Body of pancreas (tissue), 4 donors: ENCODE results near the gene PRDX2. TPM values are rescaled to one million over a fixed set of nuclear protein-coding genes. Genes with fewer than 3 reads are reported as not detected.

Experiments used
- ATAC-seq: fragments of 150-250 bp; one replicate; pipeline ENCODE4 v1.9.1; 2016
- DNase-seq, 4 donors: peaks; one replicate each; pipeline ENCODE4 v3.0.0-alpha.2; 2019
- H3K27ac ChIP-seq, 4 donors: fragments of 200-600 bp; sonication (generic); 1 replicate in 3 of 4; 2 replicates in 1 of 4; pipeline versions ENCODE4 v1.5.1 to v1.6.1; 2016 to 2019; ENCODE audit warnings: mild to moderate bottlenecking in 1 of 4, mixed read lengths in 1 of 4, moderate library complexity in 1 of 4
- H3K27me3 ChIP-seq, 2 donors: fragments of 200-600 bp; sonication (generic); one replicate each; pipeline ENCODE4 v1.6.0; 2016; ENCODE audit warnings: mild to moderate bottlenecking in 1 of 2
- H3K36me3 ChIP-seq, 2 donors: fragments of 200-600 bp; sonication (generic); replicated peaks in 1 of 2; 2 replicates each; pipeline ENCODE4 v1.5.1; 2016; ENCODE audit warnings: low read depth in 2 of 2; ENCODE audit not compliant: insufficient read depth in 1 of 2
- H3K4me1 ChIP-seq: fragments of 200-600 bp; sonication (generic); one replicate; pipeline ENCODE4 v1.6.0; 2016
- H3K4me3 ChIP-seq, 2 donors: fragments of 200-600 bp; sonication (generic); 1 replicate in 1 of 2; 2 replicates in 1 of 2; pipeline ENCODE4 v1.5.1; 2016 to 2019
- H3K9me3 ChIP-seq, 3 donors: fragments of 200-600 bp; sonication (generic); 1 replicate in 2 of 3; 2 replicates in 1 of 3; pipeline ENCODE4 v1.5.1; 2016
- POLR2A ChIP-seq, 3 donors: fragments of 450-650 bp; IDR thresholded peaks; one replicate each; pipeline ENCODE4 v1.6.1; 2016; ENCODE audit warnings: antibody characterized with exemption in 3 of 3, mild to moderate bottlenecking in 2 of 3
- WGBS, 2 donors: methylation state at CpG; one replicate each; pipeline ENCODE4 v1.1.5; 2017; 5-methylcytosine and 5-hydroxymethylcytosine counted together
- intact Hi-C: fragments of 100-400 bp; cut with DNase I; formaldehyde crosslinking; loops from one replicate; pipeline ENCODE4 v1.15.1; 2023
- total RNA-seq, 2 donors: library from RNA; depleted of rRNA; stranded (reverse); fragments of >200 nt; gene quantifications; one replicate each; pipeline ENCODE4 v1.1.0, GENCODE V29; 2016
- TF ChIP-seq, protein P1 (sequence below), 7 experiments: fragments of 450-650 bp in 4 of 7; fragments of 200-600 bp in 3 of 7; sonication (generic) in 3 of 7; IDR thresholded peaks; one replicate each; pipeline ENCODE4 v1.5.1; 2016 to 2019; ENCODE audit warnings: antibody characterized with exemption in 7 of 7

PRDX2 gene
- total RNA-seq, 2 donors from 2014 or later, result 105 to 146 TPM

DNA sequence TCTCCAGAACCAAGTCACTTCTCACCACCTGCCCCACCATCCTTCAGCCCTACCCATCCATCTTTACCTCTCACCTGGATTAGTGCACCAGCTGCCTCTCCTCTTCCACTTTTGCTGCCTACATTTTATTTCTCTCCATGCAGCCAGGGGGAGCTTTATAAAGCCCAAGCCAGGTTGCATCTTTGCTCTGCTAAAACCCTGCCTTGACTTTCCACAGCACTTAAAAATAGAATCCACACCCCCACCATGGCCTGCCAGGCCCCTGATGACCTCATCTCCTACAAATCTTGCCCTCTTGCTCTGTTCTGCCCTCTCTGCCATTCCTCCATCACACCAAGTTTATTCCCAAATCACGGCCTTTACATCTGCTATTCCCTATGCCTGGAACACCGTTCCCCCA lies 28.0 kb downstream of the PRDX2 start:
- Histone ChIP-seq H3K4me1 (peaks cover 21% of the 10 kb centered on the region), H3K27ac (no peak overlapping the region), H3K9me3 (no peaks in the 10 kb centered on the region), H3K36me3 (peaks cover 0 to 8% of the 10 kb centered on the region in 2 donors), H3K4me3 (no peak overlapping the region), H3K27me3 (no peaks in the 10 kb centered on the region)
- no peak for TF ChIP-seq POLR2A (IDR thresholded peaks at IDR 0.05)
- TF ChIP-seq, protein P1, sequence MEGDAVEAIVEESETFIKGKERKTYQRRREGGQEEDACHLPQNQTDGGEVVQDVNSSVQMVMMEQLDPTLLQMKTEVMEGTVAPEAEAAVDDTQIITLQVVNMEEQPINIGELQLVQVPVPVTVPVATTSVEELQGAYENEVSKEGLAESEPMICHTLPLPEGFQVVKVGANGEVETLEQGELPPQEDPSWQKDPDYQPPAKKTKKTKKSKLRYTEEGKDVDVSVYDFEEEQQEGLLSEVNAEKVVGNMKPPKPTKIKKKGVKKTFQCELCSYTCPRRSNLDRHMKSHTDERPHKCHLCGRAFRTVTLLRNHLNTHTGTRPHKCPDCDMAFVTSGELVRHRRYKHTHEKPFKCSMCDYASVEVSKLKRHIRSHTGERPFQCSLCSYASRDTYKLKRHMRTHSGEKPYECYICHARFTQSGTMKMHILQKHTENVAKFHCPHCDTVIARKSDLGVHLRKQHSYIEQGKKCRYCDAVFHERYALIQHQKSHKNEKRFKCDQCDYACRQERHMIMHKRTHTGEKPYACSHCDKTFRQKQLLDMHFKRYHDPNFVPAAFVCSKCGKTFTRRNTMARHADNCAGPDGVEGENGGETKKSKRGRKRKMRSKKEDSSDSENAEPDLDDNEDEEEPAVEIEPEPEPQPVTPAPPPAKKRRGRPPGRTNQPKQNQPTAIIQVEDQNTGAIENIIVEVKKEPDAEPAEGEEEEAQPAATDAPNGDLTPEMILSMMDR (IDR thresholded peaks at IDR 0.05), result peak in 1 of 7 experiments; percentile 15
- DNase-seq (no peak), ATAC-seq (no peak)
- 88 to 92% methylated on average over 2 of the region's 2 CpGs for WGBS, 2 donors
- intact Hi-C loops, result no loop called here

DNA sequence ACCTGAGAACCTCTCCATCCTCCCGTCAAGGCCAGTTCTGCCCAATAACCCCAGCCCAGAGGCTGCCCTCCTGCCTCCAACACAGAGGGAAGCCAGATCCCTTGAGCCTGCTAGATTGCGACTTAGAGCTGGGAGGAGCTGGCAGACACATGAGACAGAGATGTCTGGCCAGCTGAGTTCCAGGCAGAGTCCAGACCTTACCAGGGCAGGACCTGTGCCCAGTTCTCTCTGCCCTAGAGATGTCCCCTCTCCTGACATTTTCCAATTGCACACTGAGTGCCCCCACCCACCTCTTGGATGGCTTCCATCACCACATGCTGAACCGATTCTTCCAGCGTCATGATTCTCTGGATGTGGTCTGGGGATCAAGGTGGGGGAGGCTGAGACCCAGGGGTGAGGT lies 29.3 kb downstream of the PRDX2 start:
- Histone ChIP-seq H3K27me3 (no peaks in the 10 kb centered on the region), H3K9me3 (no peaks in the 10 kb centered on the region), H3K36me3 (peaks cover 0 to 8% of the 10 kb centered on the region in 2 donors), H3K27ac (no peak overlapping the region), H3K4me3 (no peak overlapping the region), H3K4me1 (peaks cover 16% of the 10 kb centered on the region)
- intact Hi-C loops, result no loop called here
- 78 to 90% methylated on average over 2 to 4 of the region's 4 CpGs for WGBS, 2 donors
- TF ChIP-seq, protein P1 (IDR thresholded peaks at IDR 0.05), result no peak
- no peak for TF ChIP-seq POLR2A (IDR thresholded peaks at IDR 0.05)
- no peak for ATAC-seq
- DNase-seq, result no peak

DNA sequence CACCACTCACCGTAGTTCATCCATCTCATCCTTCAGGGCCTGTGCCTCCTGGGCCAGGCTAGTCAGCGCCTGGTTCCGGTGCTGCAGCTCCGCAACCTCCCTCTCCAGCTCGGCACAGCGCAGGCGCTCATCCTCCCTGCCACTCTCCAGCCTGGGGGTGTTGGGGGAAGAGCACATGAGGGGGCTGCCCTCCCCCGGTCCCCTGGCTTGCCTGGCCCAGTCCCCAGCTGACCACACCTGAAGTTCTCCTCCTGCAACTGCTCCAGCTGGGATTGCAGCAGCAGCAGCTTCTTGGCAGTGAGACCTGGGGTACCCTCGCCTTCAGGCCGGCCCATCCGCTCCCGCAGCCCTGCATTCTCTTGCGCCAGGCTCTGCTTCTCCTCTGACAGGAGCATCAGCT lies 30.7 kb downstream of the PRDX2 start:
- Histone ChIP-seq H3K27ac (no peak overlapping the region), H3K27me3 (no peaks in the 10 kb centered on the region), H3K4me1 (peaks cover 13% of the 10 kb centered on the region), H3K9me3 (no peaks in the 10 kb centered on the region), H3K36me3 (peaks cover 0 to 10% of the 10 kb centered on the region in 2 donors), H3K4me3 (no peak overlapping the region)
- WGBS, 2 donors, result 91 to 94% methylated on average over 13 of the region's 13 CpGs
- TF ChIP-seq, protein P1 (IDR thresholded peaks at IDR 0.05), result no peak
- no peak for TF ChIP-seq POLR2A (IDR thresholded peaks at IDR 0.05)
- DNase-seq (no peak), ATAC-seq (no peak)
- intact Hi-C loops, result no loop called here

DNA sequence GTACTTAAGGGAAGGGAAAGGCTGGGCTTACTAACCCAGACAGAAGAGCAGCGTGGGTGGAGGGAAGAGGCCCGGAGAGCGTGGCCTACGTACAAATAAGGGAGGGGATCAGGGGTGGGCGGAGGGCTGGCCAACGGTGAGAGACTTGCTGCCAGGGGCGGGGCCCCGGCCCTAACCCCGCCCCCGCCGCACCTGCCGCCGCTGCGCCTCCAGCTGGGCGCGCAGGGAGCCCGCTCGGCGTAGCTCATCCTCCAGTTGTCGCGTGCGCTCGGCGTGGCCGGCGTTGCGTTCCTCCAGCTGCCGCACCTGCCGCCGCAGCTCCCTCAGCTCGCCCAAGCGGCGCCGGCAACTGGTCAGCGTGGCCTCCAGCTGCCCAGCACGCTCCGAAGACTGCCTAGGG lies 31.9 kb downstream of the PRDX2 start:
- no peak for TF ChIP-seq POLR2A (IDR thresholded peaks at IDR 0.05)
- TF ChIP-seq, protein P1 (IDR thresholded peaks at IDR 0.05), result no peak
- no peak for DNase-seq
- intact Hi-C loops, result no loop called here
- Histone ChIP-seq H3K27me3 (no peaks in the 10 kb centered on the region), H3K4me1 (peaks cover 15% of the 10 kb centered on the region), H3K27ac (no peak overlapping the region), H3K36me3 (peaks cover 0 to 12% of the 10 kb centered on the region in 2 donors), H3K9me3 (no peaks in the 10 kb centered on the region), H3K4me3 (no peak overlapping the region)
- WGBS, 2 donors, result 76 to 77% methylated on average over 10 to 37 of the region's 37 CpGs
- no peak for ATAC-seq

DNA sequence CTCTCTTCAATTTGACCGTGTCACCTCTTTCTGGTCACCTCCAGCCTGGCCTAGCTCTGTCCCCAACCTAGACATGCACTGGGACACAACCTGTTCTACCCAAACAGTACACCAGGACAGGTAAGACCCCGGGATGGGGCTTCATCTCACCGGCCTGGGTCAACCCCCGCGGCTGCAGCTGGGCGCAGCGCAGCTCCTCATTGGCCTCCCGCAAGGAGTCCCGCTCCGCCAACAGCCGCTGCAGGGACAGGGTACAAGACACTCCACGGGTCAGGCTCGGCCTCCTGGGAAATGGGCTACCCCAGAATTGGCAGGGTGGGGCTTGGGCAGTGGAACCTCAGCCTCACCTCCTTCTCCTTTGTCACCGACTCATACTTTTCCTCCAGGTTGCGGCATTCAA lies 33.9 kb downstream of the PRDX2 start:
- TF ChIP-seq, protein P1 (IDR thresholded peaks at IDR 0.05), result no peak
- TF ChIP-seq POLR2A (IDR thresholded peaks at IDR 0.05), result no peak
- ATAC-seq (no peak), DNase-seq (no peak)
- H3K36me3 ChIP-seq, result peaks cover 0 to 25% of the 10 kb centered on the region in 2 donors
- intact Hi-C loops, result no loop called here
- H3K4me3 ChIP-seq, result no peak overlapping the region
- H3K4me1 ChIP-seq, result peaks cover 8% of the 10 kb centered on the region
- no peak overlapping the region for H3K27ac ChIP-seq
- no peaks in the 10 kb centered on the region for H3K27me3 ChIP-seq
- H3K9me3 ChIP-seq, result no peaks in the 10 kb centered on the region
- 95 to 98% methylated on average over 15 of the region's 15 CpGs for WGBS, 2 donors
